K562 (cell line): ENCODE results near the gene ZNF689. TPM values are rescaled to one million over a fixed set of nuclear protein-coding genes. Genes with fewer than 3 reads are reported as not detected.

ENCODE experiments used
- C11orf30 ChIP-seq: fragments of 450-650 bp; IDR thresholded peaks from 2 replicates; pipeline ENCODE4 v1.6.1; 2016; ENCODE audit warnings: low read depth, mild to moderate bottlenecking
- CBX2 ChIP-seq: fragments of 200-600 bp; sonication (generic); IDR thresholded peaks from one replicate; pipeline ENCODE4 v1.6.1; 2012; ENCODE audit warnings: mild to moderate bottlenecking, low read length, inconsistent platforms; ENCODE audit not compliant: insufficient read depth, poor library complexity, severe bottlenecking
- HMBOX1 ChIP-seq: sonication (generic); IDR thresholded peaks from 2 replicates; pipeline ENCODE4 v1.6.1; 2016
- L3MBTL2 ChIP-seq: fragments of 450-650 bp; IDR thresholded peaks from 2 replicates; pipeline ENCODE4 v1.6.1; 2016; ENCODE audit warnings: mild to moderate bottlenecking, moderate library complexity
- NR4A1 ChIP-seq, 2 experiments: fragments of 250-450 bp in 1 of 2; fragments of 450-650 bp in 1 of 2; sonication (Bioruptor Pico) in 1 of 2; IDR thresholded peaks; 2 replicates each; pipeline versions ENCODE4 v1.4.0 to v1.6.1; 2016 to 2020; ENCODE audit warnings: mild to moderate bottlenecking in 2 of 2, missing compliant biosample characterization in 1 of 2, missing genetic modification characterization in 1 of 2, moderate library complexity in 1 of 2
- PRDM10 ChIP-seq: fragments of 450-650 bp; IDR thresholded peaks from 2 replicates; pipeline ENCODE4 v1.6.1; 2018; ENCODE audit not compliant: partially characterized antibody
- PTTG1 ChIP-seq: fragments of 450-650 bp; IDR thresholded peaks from 2 replicates; pipeline ENCODE4 v1.6.1; 2016; ENCODE audit warnings: low read depth, mild to moderate bottlenecking, missing genetic modification characterization, missing compliant biosample characterization
- SMAD3 ChIP-seq: fragments of 450-650 bp; formaldehyde crosslinking; conservative IDR thresholded peaks from 2 replicates; pipeline ENCODE4 v1.4.0; 2020; ENCODE audit warnings: mild to moderate bottlenecking
- THAP12 ChIP-seq: fragments of 250-450 bp; sonication (Bioruptor Pico); IDR thresholded peaks from 2 replicates; pipeline ENCODE4 v1.9.0; 2021; ENCODE audit warnings: mild to moderate bottlenecking, inconsistent platforms
- ZNF717 ChIP-seq: fragments of 250-450 bp; sonication (Bioruptor Pico); IDR thresholded peaks from 2 replicates; pipeline ENCODE4 v1.5.0; 2021
- polyA plus RNA-seq, 8 experiments: library from polyadenylated mRNA; depleted of rRNA in 4 of 8; stranded (reverse) in 5 of 8; unstranded in 3 of 8; fragments of >200 nt; fragmentation: Nextera tagmentation in 2 of 8; fragmentation: Illumina TruSeq in 1 of 8; extraction: Ambion mirVana in 2 of 8; extraction: Trizol in 1 of 8; gene quantifications; 2 replicates each; pipeline versions ENCODE4 v1.2.1 to v1.2.3, GENCODE V29; 2011 to 2014; ENCODE audit warnings: inconsistent platforms in 1 of 8, missing spikeins in 1 of 8
- total RNA-seq, 7 experiments: library from RNA; depleted of rRNA in 6 of 7; stranded (reverse); fragments of >200 nt in 6 of 7; fragmentation: Illumina TruSeq in 2 of 7; extraction: Trizol in 2 of 7; gene quantifications; 2 replicates each; pipeline versions ENCODE4 v1.2.1 to v1.2.3, GENCODE V29; 2011 to 2021; ENCODE audit warnings: low replicate concordance in 1 of 7
- TF ChIP-seq, protein P1 (sequence below), 3 experiments: fragments of 200-800 bp in 1 of 3; fragments of 250-450 bp in 1 of 3; fragments of 450-650 bp in 1 of 3; sonication (Bioruptor Pico) in 1 of 3; sonication (Bioruptor generic) in 1 of 3; formaldehyde crosslinking in 1 of 3; IDR thresholded peaks; 2 replicates each; pipeline versions ENCODE4 v1.6.1 to v1.8.0; 2016 to 2022; ENCODE audit warnings: mild to moderate bottlenecking in 2 of 3, missing genetic modification characterization in 2 of 3, missing compliant biosample characterization in 1 of 3, moderate library complexity in 1 of 3

Gene ZNF689
- total and polyA plus RNA-seq, 9 of the 15 experiments (the other 6 are each of a cell fraction or from before 2014, with no cell fraction given) = 5.4 to 15.4 (median 10.8) TPM

- TF ChIP-seq PTTG1 (tag) (no peak), L3MBTL2 (peak; percentile 61), NR4A1 (CRISPR knock-in tag; IDR thresholded peaks at IDR 0.05) (0 out of 2 replicates have a peak, but pooled peaks have one; percentile 8), NR4A1 (tag; IDR thresholded peaks at IDR 0.05) (0 out of 2 replicates have a peak, but pooled peaks have one; percentile 38), PRDM10 (peak; percentile 55), C11orf30 (peak; percentile 73), HMBOX1 (no peak), ZNF717 (CRISPR knock-in tag) (no peak), CBX2 (no peak), THAP12 (CRISPR knock-in tag) (no peak), SMAD3 (CRISPR knock-in tag) (0 out of 2 replicates have a peak, but pooled peaks have one; percentile 44)
- TF ChIP-seq, protein P1, sequence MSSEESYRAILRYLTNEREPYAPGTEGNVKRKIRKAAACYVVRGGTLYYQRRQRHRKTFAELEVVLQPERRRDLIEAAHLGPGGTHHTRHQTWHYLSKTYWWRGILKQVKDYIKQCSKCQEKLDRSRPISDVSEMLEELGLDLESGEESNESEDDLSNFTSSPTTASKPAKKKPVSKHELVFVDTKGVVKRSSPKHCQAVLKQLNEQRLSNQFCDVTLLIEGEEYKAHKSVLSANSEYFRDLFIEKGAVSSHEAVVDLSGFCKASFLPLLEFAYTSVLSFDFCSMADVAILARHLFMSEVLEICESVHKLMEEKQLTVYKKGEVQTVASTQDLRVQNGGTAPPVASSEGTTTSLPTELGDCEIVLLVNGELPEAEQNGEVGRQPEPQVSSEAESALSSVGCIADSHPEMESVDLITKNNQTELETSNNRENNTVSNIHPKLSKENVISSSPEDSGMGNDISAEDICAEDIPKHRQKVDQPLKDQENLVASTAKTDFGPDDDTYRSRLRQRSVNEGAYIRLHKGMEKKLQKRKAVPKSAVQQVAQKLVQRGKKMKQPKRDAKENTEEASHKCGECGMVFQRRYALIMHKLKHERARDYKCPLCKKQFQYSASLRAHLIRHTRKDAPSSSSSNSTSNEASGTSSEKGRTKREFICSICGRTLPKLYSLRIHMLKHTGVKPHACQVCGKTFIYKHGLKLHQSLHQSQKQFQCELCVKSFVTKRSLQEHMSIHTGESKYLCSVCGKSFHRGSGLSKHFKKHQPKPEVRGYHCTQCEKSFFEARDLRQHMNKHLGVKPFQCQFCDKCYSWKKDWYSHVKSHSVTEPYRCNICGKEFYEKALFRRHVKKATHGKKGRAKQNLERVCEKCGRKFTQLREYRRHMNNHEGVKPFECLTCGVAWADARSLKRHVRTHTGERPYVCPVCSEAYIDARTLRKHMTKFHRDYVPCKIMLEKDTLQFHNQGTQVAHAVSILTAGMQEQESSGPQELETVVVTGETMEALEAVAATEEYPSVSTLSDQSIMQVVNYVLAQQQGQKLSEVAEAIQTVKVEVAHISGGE (CRISPR knock-in tag; IDR thresholded peaks at IDR 0.05) = peak in 2 of 3 experiments; percentile 25 to 78; a peak in 3 of 6 replicates
Observed at GRCh38 chr16:30571445-30572322, 38.5 kb downstream of the ZNF689 start, which contains the start of gene ZNF688 (continued).
